CD4-positive, alpha-beta T cell treated with Interleukin-2 at 100 ng/mL for 4 hours (primary cell): ENCODE measurements around the gene KCTD20.

ENCODE experiments used
- DNase-seq: peaks from one replicate; pipeline ENCODE4 v3.0.0-alpha.2; 2020; ENCODE audit warnings: low spot score

KCTD20 gene

DNA sequence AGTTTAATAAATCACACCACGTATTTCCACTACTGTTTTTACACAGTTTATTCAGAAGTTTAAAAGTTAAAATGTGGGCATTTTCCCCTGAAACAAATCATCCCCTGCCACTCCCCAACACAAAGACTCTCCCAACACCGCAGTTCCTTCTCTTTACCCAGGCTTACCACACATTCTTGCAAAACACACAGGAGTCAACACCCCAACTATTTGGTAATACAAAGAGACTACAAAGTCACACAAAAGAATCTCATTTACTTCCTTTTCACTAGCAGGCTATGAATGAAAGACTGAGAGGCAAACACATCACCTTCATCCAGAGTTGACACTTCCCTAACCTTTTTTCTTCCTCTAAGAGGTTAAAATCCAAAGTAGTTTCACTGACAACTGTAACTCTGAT, 51.1 kb downstream of the KCTD20 start:
- peak; percentile 8 for DNase-seq

DNA sequence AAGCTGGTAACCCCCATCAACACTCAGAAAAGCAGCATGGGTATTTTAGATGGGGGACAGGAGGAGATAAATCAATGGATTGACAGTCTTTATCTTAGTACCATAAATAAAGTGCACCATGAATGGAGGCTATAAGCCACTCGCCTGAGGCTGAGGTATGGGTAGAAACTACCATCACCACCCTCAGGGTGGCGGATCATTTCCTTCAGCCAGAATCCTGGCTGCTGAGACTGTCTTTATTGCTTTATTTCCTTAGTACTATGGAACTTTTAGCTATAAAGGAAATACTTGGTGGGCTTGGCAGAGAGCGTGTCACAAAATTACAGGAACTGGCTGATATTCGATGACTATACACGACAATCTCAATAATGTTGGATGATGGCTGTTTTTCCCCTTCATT, 52.3 kb downstream of the KCTD20 start:
- DNase-seq, result no peak

DNA sequence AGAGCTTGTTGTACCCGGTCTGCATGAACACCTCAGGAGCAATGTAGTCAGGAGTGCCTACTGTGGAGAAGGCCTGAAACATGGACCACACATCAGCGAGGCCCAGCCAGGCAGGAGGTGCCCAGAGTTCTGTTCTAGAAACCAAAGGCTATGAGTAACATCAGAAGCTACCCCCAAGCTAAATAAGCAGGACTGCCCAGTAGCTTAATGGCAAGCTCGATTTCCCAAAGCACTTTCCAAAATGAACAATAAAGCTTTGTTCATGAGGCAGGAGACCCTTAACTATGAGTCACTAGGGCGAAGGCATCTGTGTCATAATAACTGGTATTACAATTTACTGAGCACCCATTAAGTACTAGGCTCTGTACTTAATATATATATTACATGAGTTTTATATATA, 57.1 kb downstream of the KCTD20 start:
- DNase-seq, result no peak

DNA sequence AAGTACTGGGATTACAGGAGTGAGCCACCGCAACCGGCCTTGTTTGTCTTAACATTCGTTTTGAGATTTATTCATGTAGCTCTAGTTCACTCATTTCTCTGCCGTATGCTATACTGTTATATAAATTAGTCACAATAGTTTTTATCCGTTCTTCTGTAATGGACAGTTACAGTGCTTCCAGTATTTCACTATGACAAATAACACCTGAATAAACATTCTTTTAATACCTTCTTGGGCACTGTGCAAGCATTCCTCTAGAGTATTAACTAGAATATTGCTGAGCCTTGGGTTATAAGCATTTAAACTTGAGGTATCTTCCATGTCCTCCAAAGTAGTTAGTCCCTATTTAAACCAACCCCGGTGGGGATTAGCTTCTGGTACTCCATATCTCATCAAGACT, 58.9 kb downstream of the KCTD20 start:
- DNase-seq, result no peak

DNA sequence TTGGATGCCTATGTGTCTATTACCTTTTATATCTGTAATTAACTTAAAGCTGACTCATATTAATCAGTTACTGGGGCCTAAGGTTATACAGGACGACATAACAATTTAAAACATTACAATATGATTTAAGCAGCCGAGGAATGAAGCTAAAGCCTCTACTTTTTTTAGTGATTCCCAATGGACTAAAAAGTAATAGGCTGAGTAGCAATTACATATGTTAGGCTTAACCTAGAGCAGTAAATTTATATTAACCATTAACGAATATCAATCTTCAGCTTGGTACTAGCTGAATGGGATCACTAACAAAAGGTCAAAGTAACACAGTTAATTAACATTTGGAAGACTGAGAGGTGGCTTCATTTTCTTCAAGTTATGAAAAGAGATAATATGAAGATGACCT, 61.4 kb downstream of the KCTD20 start:
- no peak for DNase-seq

DNA sequence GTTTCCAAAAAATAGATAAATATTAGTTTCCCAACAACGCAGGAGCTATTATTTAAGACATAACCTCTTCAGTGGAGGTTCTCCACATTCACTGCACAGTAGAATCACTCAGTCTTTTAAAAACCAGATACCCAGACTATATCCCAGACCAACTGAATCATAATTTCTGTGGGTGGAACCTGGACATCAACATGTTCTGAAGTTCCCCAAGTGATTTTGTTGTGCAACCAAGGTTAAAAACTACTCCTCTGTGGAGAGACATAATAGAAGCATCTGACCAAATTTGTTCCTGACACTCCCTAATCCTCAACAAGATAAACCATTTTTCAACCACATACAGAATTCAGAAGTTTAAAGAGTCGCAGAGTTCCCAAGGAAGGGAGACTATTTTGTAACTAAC, 62.2 kb downstream of the KCTD20 start:
- DNase-seq, result no peak

DNA sequence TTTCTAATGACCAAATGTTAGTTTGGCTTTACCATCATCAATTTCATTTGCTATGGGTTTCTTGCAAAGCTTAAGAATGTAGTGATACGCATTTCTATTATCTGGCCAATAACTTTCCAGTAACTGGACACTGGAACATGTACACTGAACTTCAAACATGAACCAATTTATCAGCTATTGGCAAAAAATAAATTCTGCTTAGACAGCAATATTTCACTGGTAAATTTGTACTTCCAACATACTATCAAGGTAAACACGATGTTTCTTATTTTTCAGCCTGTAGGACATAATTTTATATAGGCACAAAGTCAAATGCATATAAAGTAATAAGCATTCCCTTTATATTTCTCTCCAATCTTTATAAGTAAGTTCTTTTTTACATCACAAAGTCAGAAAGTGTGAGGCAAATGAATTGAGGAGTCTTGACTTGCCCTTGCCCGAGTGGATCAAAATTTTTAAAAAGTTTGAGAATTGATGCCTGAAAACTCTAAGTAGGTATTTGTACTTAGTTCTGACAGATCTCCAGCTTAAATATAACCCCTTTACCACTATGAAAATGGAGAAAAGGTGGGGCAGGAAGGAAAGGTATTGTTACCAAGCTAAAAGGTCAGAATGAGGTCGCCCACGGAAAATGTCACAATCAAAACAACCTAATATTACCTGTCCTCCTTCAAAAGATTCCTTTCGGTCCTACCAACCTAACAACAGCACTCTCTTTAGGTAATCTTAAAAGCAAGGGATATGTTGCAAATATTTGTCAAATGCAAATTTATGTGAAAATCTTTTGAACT, 63.1 kb downstream of the KCTD20 start:
- DNase-seq, result peak; percentile 9

DNA sequence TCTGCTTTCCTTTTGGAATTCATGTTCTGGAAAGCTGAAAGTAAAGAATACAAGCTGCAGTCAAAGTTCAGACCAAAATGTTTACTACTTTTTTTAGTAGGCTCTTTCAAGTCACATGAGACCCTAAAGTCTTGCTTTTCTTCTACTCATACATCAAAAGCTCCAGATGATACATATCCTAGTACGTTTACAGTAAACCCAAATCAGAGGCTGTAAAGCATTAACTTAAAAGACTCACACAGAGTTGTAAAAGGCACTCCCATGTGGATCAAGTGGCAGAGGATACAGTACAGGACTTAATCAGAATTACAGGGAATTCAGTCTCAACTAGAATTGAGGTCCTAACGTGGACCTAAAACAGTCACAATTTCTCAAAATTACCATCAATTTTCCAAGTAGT, 63.8 kb downstream of the KCTD20 start:
- DNase-seq, result peak; percentile 4

DNA sequence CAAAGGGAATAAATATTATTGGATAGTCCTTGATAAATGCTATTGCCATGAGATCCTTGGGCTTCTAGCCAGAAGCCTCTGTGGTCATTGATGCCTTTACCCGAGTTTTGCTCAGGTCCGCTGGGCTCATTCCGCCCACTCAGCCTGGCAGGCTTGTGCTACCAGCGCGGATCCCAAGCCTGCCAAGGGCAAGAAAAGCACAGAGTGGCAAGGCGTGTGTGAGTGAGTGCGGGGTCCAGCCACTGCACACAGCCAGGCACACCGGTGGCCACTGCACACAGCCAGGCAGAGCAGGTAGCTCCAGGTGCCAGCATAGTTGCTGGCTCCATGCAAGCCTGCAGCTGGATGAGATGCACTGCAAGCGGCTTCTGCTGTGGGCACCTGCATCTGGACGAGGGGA, 65.7 kb downstream of the KCTD20 start:
- DNase-seq, result no peak

DNA sequence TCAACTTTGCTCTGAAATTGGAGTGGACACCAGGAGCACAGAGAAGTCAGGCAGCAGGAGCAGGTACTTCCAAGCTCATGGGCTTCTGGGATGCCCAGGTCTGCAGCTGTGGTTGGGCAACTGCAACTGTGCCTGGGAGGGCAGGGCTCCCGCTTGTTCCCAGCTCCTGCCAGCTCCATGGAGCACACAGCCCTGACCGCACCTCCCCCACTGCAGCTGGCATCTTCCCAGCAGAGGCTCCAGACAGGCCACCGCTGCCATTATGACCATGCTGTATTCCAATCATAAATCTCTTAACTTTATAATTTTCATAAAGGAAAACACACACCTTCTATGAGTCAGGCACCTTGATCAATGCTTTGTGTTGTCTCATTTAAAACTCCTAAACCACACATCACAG, 67.6 kb downstream of the KCTD20 start:
- no peak for DNase-seq

DNA sequence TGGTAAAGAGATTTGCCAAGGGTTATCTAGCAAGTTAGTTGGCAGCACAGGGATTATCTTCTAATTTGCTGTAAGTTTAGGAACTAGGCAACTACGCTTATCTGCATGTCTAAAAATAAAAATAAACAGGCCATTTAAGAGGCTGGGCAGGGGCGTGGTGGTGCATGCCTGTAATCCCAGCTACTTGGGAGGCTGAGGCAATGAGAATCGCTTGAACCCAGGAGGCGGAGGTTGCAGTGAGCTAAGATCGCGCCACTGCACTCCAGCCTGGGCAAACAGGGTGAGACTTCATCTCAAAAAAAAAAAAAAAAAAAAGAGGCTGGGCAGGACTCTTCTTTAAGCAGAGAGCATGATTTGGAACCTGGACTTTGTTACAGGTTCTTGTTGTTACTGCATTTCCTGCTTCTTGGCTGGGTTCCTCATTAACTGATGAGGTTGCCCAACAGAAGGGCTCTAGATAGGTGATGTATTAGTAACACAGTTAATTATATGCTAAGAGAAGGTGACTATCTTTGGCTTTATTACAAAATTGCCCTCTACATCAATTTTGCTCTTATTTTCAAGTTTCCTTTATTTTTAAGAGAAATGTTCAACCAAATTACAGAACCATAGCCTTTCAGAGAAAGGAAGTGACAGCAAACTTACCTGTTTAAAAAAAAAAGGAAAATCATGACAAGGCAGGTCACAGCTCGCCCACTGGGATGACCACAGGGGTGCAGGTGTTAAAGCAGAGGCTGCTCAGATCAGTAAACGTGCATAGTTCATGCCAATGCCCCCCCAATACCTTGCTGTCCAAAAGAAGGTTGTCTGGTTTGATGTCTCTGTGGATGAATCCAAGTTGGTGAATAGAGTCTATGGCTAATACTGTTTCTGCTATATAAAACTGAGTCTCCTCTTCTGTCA, 72.0 kb downstream of the KCTD20 start:
- no peak for DNase-seq

DNA sequence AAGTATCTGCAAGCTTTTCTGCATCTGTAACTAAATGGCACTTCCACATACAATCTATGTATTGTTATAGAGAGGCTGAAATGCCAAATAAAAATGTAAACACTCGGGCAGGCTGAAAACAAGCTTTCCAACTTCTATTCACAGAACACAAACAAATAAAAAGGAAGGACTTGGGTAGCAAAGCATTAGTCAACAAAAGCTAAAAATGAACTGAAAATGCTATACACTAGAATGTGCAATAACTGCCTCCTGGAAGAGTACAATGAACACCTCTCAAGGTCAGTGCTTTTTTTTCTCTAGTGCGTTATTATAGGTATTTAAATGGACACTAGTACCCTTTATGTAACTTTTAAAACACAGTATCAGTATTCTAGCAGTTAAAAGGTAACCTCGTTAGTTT, 73.0 kb downstream of the KCTD20 start:
- no peak for DNase-seq

DNA sequence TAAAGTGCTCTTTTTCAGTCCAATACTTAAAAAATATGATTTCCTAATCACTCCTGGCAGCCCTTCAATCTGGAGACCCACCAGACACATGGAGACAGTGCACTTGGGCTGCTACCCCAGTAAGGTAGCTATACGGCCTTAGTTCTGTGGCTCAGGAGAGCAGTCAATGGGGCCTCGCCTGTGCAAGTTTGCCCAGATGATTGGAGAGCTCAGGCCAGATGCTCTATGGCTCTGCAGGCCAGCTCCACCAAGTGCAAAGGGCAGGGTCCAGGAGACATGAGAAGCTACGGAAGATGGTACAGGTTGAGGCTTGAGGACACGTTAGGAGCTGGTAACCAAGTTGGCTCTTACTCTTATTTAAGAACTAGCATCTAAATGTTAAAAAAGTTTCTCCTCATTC, 73.8 kb downstream of the KCTD20 start:
- DNase-seq, result no peak

DNA sequence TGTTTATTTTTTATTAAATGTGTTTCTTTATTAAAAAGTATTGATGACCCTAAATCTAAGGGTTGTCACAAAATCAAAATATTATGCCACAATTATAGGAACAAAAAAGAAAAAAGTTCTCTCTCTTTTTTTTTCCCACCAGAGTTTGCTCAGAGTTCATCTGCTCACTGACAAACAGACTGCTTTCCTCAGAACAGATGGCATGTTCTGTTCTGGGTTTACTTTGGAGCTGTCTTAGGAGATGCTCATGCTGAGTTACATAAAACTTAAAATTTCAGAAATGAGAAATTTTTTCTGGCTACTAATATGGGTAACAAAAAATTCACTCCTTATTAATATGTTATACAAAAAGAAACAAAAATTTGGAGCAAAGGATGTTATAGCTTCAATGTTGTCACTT, 74.2 kb downstream of the KCTD20 start:
- DNase-seq, result no peak

DNA sequence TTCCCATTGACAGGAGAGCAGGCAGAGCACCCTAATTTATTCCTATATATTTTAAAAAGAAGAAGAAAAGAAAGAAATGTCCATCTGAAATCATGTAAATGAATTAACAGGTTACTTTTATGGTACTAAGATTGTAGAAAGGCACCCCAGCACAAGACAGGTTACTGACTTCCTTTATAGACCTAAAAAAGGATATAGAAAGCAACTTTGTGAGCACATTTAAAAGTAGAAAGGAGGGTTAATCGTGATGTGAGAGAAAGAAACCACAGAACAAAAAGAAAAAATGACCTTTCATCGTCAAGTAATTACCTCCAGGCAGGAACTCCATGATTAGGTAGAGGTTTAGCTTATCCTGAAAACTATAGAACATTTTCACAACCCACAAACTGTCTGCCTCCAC, 74.6 kb downstream of the KCTD20 start:
- DNase-seq, result no peak

DNA sequence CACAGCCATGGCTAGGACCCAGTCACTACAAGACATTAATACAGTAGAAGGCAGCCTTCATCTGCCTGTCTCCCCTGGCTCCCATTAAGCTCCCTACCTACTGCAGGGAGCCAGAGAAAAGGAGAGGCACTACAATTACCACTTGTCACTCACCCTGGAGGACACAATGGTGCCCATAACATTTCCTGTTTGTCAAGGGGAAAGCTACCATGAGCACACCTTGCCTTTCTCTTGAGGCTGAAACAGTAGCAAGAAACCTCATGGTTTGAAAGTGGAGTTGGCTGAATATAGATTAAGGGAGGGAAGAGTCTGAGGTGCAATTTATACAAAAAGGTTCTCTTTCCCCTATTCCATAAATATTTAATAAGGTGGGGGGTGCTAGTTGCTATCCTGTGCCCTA, 76.6 kb downstream of the KCTD20 start:
- DNase-seq, result no peak

DNA sequence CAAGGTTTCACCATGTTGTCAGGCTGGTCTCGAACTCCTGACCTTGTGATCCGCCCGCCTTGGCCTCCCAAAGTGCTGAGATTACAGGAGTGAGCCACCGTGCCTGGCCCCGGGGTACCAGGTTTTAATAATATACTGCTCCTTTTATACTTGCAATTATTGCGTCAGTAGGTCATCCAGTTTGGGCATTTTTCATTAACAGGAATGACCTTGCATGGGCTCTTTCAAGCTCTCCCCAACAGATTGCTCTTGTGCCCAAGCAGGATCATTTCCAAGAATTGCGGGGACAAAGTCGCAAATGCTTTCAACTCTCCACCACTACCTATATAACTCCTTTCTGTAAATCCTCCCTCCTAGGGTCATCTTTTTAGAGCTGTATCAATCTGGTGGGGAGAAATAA, 80.7 kb downstream of the KCTD20 start:
- DNase-seq, result no peak

DNA sequence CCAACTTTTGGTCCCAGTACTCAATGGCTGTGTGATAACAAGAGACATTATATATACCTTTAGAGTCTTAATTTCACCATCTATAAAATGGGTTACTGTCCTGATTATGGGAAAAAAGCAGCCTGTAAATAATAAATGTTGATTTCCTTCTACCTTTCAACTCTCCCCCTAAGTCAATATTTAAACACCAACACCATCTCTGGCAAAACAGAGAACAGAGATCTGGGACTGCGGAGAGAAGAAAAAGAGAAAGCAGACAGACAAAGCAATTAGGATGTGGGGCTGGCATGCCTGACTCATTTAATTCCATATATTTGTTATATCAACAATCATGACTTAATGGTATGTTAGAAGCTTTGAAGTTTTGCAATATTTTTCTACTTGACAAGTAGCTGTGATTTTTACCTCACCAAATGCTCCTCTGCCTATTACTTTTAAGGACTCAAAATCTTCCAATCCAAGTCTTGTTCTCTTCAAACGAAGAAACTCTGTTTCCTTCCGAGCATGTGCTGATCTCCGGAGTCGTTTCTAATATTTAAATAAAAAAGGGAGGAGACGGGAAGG, 81.2 kb downstream of the KCTD20 start:
- no peak for DNase-seq

DNA sequence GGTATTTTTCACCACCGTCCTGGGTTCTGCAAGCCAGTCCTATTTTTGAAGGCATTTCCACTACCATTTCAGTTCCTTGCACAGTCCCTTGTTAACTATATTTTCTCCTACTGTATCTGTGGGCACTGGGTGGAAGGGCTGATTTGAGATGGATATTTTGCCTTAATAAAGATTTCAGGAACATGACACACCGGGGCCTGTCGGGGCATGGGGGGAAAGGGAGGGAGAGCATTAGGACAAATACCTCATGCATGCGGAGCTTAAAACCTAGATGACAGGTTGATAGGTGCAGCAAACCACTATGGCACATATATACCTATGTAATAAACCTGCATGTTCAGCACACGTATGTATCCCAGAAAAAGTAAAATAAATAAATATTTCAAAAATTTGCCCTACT, 82.1 kb downstream of the KCTD20 start:
- no peak for DNase-seq

DNA sequence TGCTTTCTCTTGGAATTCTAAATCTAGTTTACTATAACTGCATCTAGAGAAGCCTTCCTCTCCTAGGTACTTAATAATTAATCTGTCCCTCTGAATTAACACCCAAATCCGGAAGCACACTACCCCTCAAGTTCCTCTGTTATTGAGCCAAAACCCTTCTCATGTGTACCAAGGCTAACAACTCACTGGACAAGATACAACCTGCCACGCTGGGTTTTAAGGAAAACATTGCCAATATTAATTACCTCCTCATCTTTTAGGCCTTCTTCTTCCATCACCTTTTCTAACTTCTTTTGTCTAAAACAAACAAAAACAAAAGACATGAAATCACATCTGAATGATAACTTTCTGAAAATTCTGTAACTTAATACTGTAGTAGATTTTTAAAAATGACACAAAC, 82.5 kb downstream of the KCTD20 start:
- no peak for DNase-seq

DNA sequence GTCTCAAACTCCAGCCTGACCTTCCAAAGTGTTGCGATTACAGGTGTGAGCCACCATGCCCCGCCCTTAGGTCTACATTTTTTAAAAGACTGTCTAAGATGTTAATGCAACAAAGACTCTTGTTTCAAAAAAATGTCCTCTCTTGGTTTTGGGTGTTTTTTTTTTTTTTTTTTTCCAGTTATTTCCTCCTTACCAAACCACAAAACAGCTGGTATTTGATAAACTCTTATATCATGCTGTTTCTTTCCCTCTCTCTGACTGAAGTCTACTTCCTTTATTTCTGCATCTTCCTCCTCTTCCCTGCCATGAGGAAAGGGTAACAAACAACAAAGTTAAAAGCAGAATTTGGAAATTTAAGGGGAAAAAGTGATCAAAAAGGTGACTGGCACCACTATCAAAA, 83.3 kb downstream of the KCTD20 start:
- no peak for DNase-seq

DNA sequence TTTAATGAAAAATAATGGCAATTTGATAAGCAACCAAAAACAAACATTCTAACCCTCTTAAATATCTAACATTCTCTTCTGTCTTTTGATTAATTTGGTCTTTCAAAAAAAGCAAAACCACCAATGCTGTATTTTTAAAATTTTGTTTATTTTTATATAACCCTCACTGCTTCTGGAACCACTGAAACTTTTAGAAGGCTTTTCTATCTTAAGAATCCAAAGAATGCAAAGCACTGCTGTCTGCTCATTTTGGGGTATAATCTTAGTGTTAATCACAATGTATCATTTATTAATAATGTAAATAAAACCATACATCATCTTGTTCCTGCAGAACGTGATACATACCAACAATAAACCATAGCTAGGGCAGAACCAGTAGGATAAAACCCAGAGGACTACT, 90.5 kb downstream of the KCTD20 start:
- DNase-seq, result no peak

DNA sequence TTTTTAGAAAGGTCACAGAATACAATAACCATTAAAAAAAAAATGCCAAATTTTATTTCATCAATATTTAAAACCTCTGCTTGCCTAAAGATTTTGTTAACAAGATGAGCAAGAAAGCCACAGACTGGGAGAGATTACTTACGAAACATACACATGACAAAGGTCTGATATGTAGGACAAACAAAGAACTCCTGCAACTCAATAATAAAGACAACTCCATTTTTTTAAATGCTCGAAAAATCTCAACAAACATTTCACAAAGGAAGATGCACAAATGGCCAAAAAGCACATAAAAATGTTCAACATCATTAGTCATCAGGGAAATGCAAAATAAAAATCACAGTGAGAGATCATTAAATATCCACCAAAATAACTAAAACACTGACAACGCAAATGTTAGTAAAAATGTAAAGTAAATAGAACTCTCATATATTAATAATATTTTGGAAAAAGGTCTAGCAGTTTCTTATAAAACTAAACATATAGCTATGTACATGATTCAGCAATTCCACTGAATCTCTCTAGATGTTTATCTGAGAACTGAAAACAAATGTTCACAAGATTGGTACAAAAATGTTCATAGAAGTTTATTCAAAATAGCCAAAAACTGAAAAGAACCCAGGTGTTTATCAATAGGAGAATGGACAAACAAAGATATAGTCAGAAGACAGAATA, 94.2 kb downstream of the KCTD20 start:
- DNase-seq, result no peak
